ENCODE measurements around the gene MET. TPM values are rescaled to one million over a fixed set of nuclear protein-coding genes. Genes with fewer than 3 reads are reported as not detected.

The MET gene
- total RNA-seq, 1 experiment from 2014 or later: 80.5 TPM

- DNase-seq (ENCODE audit: extremely low read depth, low read depth): no peak
Observed at GRCh38 chr7:116661865-116662264, 10.1 kb upstream of the MET start.

- no peak for DNase-seq (ENCODE audit: extremely low read depth, low read depth)
Observed at GRCh38 chr7:116663744-116664143, 8.3 kb upstream of the MET start.

GRCh38 chr7:116665332-116665996 is 6.5 kb upstream of the MET start:
- DNase-seq (ENCODE audit: extremely low read depth, low read depth): no peak

DNA sequence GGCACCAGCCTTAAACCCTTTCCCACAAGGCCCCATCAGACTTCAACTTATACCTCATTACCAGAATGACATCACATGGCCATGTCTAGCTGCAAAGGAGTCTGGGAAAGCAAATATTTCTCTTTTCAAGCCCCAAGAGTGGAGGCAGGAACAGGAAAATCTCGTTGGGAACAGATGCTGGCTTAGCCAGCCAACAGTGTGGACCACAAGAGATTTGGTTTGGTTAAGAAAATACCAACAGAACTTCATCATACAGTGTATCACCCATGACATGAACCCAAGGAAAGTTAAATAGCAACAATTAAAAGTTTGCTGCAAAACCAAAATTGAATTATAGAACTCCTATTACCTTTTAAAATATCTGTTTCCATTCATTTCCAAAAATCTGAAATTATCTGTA is 2.2 kb upstream of the MET start:
- no peak for DNase-seq (ENCODE audit: extremely low read depth, low read depth)

DNA sequence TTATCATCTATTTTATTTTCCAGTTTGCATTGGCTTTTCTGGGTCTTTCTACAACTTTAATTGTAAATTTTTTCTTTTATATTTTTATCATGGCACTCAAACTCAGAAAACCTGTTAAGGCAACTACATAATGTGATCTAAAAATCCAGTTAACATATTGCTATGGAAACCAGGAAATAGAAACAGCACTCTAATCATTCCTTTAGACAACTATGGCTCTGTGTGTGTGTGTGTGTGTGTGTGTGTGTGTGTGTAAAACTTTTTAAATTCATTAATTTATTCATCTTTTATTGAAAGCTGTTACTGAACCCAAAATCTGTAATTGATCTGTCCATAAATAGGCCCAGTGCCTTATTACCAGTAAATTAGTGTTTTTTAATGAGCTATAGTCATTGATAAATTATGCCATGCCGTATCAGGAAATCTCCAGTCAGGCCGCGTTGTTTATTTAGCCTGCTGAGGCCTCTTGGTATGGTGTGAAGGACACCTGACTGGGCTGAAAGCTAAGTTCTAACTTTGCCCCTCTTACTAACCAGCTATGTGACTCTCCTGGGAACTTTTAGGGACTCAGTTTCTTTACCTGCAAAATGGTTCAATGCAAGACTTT is 1.5 kb upstream of the MET start:
- DNase-seq (ENCODE audit: extremely low read depth, low read depth): no peak

- no peak for DNase-seq (ENCODE audit: extremely low read depth, low read depth)
Observed at GRCh38 chr7:116671111-116671510, 885 bp upstream of the MET start.

- no peak for DNase-seq (ENCODE audit: extremely low read depth, low read depth)
Observed at GRCh38 chr7:116672596-116673456, 830 bp downstream of the MET start.

DNA sequence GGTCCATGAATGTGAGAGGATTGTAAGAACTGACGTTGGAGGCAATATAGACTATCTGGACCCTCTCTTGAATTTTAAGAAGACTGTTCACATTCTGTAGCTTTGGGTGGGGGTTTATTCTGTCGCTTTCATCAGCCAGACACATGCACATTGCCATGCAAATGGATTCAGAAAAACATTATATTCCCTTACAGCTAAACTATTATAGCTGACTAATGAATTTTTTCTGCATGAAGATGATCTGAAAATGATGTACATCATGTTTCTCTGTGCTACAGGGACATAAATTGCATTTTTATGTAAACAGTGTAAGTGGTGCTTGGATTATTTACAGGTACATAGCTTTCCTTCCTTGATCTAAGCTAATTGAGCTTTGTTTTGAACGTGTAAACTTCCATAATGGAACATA is 1.5 kb downstream of the MET start:
- DNase-seq (ENCODE audit: extremely low read depth, low read depth): no peak

GRCh38 chr7:116674508-116675173 is 2.6 kb downstream of the MET start:
- no peak for DNase-seq (ENCODE audit: extremely low read depth, low read depth)

DNA sequence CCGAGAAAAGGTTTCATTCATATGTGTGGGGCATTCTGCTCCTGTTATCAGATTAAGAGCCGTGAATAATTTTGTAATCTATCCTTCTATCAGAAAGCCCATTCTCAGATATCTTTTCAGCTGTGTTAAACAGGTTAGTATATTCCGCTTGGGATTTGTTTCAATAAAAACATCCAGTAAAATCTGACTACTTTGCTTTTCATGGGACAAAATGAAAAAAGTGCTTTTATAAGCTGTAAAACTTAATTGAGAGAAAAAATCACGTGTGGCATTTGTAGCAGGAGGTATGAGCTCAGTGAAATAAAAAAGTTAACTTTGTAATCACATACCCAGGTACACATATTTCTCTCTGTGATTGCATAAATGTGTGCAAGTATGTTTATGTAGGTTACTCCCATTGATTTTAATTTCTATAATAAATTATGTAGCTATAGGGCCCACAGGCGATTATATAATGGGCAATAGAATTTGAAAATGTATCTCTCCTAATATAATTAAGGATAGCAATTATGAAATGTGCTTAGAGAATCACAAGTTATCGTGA is 3.9 kb downstream of the MET start:
- no peak for DNase-seq (ENCODE audit: extremely low read depth, low read depth)

- no peak for DNase-seq (ENCODE audit: extremely low read depth, low read depth)
Observed at GRCh38 chr7:116678780-116679179, 6.8 kb downstream of the MET start.

DNA sequence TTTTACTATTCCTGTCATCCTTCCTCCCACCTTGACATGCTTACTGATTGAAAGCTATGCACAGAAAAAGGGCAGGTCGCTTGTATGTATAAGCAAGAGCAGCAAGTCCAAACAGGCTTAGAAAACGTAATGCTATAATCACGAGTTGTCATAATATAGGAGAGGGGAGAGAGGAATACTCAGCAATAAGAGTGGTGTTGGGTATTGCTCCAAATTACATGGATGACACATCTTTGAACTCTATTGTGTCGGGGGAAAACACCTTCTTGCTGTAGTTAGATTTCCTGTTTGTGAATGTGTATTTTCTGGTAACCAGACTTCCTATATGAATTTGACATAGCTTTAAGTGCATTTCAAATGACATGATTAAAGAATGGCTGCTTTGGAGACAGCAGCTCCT is 7.5 kb downstream of the MET start:
- DNase-seq (ENCODE audit: extremely low read depth, low read depth): no peak

GRCh38 chr7:116683786-116684185 is 11.8 kb downstream of the MET start:
- DNase-seq (ENCODE audit: extremely low read depth, low read depth): no peak

DNA sequence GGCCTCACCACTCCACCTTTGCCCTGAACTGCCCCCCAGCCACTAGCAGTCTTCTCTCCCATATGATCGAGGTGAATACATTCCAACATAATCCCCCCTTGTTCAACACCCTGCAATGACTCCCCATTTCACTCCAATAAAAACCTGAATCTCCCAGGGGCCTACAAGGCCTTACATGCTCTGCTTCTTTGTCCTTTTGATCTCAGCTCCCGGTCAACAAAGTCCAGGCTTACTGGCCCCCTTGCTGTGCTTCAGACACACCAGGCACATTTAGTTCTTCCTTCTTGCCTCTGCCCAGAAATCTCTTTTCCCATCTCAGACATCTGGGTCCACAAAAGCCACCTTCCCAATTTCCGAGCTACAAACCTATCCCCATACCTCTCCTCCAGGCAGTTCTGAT is 14.0 kb downstream of the MET start:
- no peak for DNase-seq (ENCODE audit: extremely low read depth, low read depth)

DNA sequence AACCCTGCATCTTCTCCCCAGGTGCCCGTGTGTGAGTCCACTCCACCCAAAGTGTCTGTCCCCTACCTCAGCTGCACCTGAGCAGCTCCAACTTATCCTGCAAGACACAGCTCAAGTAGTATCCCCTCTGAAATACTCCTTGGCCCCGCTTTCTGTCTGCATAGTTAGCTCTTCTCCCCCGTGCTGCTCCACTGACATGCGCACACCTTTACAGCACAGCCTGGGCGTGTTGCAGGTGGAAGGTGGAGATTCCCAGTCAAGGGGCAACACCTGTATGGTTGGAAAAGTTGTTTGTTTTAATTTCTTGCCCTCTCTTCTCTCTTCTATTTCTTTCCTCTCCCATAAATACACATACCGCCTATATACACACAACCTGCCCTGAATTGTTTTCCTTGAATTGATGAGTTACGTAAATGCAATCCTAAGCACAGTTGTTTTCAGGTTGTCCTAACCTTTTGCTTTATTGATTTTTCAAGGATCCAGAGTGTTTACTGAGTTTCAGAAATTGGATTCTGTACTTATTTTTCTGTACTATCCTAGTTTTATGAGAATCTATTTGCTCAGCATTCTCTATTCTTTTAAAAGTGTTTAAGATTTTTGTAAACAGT is 14.9 kb downstream of the MET start:
- DNase-seq (ENCODE audit: extremely low read depth, low read depth): no peak

DNA sequence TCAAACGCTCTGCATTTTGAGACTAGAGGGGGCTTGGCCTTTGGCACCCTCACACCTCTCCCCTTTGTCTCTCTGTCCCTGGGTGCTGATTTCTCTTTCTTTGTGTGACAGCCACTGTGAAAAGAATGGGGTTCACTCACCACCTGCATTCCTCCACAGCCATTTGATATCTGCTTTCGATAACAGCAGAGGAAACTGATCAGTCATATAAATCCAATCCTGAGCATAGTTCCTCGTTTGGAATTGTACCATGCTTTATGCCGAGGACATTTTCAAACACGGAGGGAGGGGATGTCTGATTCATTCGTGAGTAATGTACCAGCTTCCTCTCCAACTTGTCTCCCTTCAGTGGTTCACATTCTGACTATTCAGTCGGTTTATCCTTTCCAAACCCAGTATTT is 15.8 kb downstream of the MET start:
- DNase-seq (ENCODE audit: extremely low read depth, low read depth): peak; percentile 30

GRCh38 chr7:116689790-116690259 is 17.8 kb downstream of the MET start:
- DNase-seq (ENCODE audit: extremely low read depth, low read depth): no peak

- no peak for DNase-seq (ENCODE audit: extremely low read depth, low read depth)
Observed at GRCh38 chr7:116691664-116692063, 19.7 kb downstream of the MET start.

GRCh38 chr7:116692401-116693308 is 20.7 kb downstream of the MET start:
- no peak for DNase-seq (ENCODE audit: extremely low read depth, low read depth)
